ENCODE measurements around the gene RASSF6.

RASSF6 gene

GRCh38 chr4:73612032-73612431, 8.2 kb downstream of the RASSF6 start:
- Histone ChIP-seq H3K27ac (ENCODE audit: low read length) (no peak overlapping the region), H3K27me3 (ENCODE audit: control insufficient read depth in 1 of 2, insufficient read depth in 2 of 2, low read length in 2 of 2) (no peaks in the 10 kb centered on the region), H3K4me3 (ENCODE audit: low read length in 2 of 2) (no peak overlapping the region), H3K36me3 (ENCODE audit: control insufficient read depth in 2 of 2, insufficient read depth in 2 of 2, low read length in 2 of 2) (no peaks in the 10 kb centered on the region), H3K9me3 (ENCODE audit: control insufficient read depth in 2 of 2, low read length in 2 of 2) (no peaks in the 10 kb centered on the region), H3K9ac (ENCODE audit: low read length in 2 of 2) (no peak overlapping the region), H3K4me1 (ENCODE audit: control insufficient read depth, insufficient read depth, low read length) (peaks cover 5% of the 10 kb centered on the region)

- no peak overlapping the region for H3K9ac ChIP-seq (ENCODE audit: low read length in 2 of 2)
- H3K27ac ChIP-seq (ENCODE audit: low read length) = no peak overlapping the region
- no peaks in the 10 kb centered on the region for H3K9me3 ChIP-seq (ENCODE audit: control insufficient read depth in 2 of 2, low read length in 2 of 2)
- peaks cover 5% of the 10 kb centered on the region for H3K4me1 ChIP-seq (ENCODE audit: control insufficient read depth, insufficient read depth, low read length)
- H3K4me3 ChIP-seq (ENCODE audit: low read length in 2 of 2) = no peak overlapping the region
- H3K36me3 ChIP-seq (ENCODE audit: control insufficient read depth in 2 of 2, insufficient read depth in 2 of 2, low read length in 2 of 2) = no peaks in the 10 kb centered on the region
- no peaks in the 10 kb centered on the region for H3K27me3 ChIP-seq (ENCODE audit: control insufficient read depth in 1 of 2, insufficient read depth in 2 of 2, low read length in 2 of 2)
Measured at GRCh38 chr4:73609706-73610105, 10.5 kb downstream of the RASSF6 start.

- Histone ChIP-seq H3K27ac (ENCODE audit: low read length) (no peak overlapping the region), H3K9me3 (ENCODE audit: control insufficient read depth in 2 of 2, low read length in 2 of 2) (no peaks in the 10 kb centered on the region), H3K36me3 (ENCODE audit: control insufficient read depth in 2 of 2, insufficient read depth in 2 of 2, low read length in 2 of 2) (no peaks in the 10 kb centered on the region), H3K4me1 (ENCODE audit: control insufficient read depth, insufficient read depth, low read length) (peaks cover 5% of the 10 kb centered on the region), H3K27me3 (ENCODE audit: control insufficient read depth in 1 of 2, insufficient read depth in 2 of 2, low read length in 2 of 2) (no peaks in the 10 kb centered on the region), H3K9ac (ENCODE audit: low read length in 2 of 2) (no peak overlapping the region), H3K4me3 (ENCODE audit: low read length in 2 of 2) (no peak overlapping the region)
Measured at GRCh38 chr4:73608689-73609594, 11.3 kb downstream of the RASSF6 start.

GRCh38 chr4:73607375-73608033, 12.7 kb downstream of the RASSF6 start:
- Histone ChIP-seq H3K9me3 (ENCODE audit: control insufficient read depth in 2 of 2, low read length in 2 of 2) (no peaks in the 10 kb centered on the region), H3K27ac (ENCODE audit: low read length) (no peak overlapping the region), H3K9ac (ENCODE audit: low read length in 2 of 2) (no peak overlapping the region), H3K4me1 (ENCODE audit: control insufficient read depth, insufficient read depth, low read length) (peaks cover 5% of the 10 kb centered on the region), H3K36me3 (ENCODE audit: control insufficient read depth in 2 of 2, insufficient read depth in 2 of 2, low read length in 2 of 2) (no peaks in the 10 kb centered on the region), H3K27me3 (ENCODE audit: control insufficient read depth in 1 of 2, insufficient read depth in 2 of 2, low read length in 2 of 2) (no peaks in the 10 kb centered on the region), H3K4me3 (ENCODE audit: low read length in 2 of 2) (no peak overlapping the region)

- Histone ChIP-seq H3K4me1 (ENCODE audit: control insufficient read depth, insufficient read depth, low read length) (peaks cover 5% of the 10 kb centered on the region), H3K36me3 (ENCODE audit: control insufficient read depth in 2 of 2, insufficient read depth in 2 of 2, low read length in 2 of 2) (no peaks in the 10 kb centered on the region), H3K4me3 (ENCODE audit: low read length in 2 of 2) (no peak overlapping the region), H3K27me3 (ENCODE audit: control insufficient read depth in 1 of 2, insufficient read depth in 2 of 2, low read length in 2 of 2) (no peaks in the 10 kb centered on the region), H3K9ac (ENCODE audit: low read length in 2 of 2) (no peak overlapping the region), H3K9me3 (ENCODE audit: control insufficient read depth in 2 of 2, low read length in 2 of 2) (no peaks in the 10 kb centered on the region), H3K27ac (ENCODE audit: low read length) (no peak overlapping the region)
Measured at GRCh38 chr4:73606465-73606974, 13.7 kb downstream of the RASSF6 start.

- H3K9ac ChIP-seq (ENCODE audit: low read length in 2 of 2) = no peak overlapping the region
- H3K27ac ChIP-seq (ENCODE audit: low read length) = no peak overlapping the region
- no peaks in the 10 kb centered on the region for H3K27me3 ChIP-seq (ENCODE audit: control insufficient read depth in 1 of 2, insufficient read depth in 2 of 2, low read length in 2 of 2)
Measured at GRCh38 chr4:73603854-73604584, 16.2 kb downstream of the RASSF6 start.

GRCh38 chr4:73603271-73603710, 16.9 kb downstream of the RASSF6 start:
- H3K4me3 ChIP-seq (ENCODE audit: low read length in 2 of 2) = no peak overlapping the region
- H3K36me3 ChIP-seq (ENCODE audit: control insufficient read depth in 2 of 2, insufficient read depth in 2 of 2, low read length in 2 of 2) = no peaks in the 10 kb centered on the region
- no peaks in the 10 kb centered on the region for H3K9me3 ChIP-seq (ENCODE audit: control insufficient read depth in 2 of 2, low read length in 2 of 2)
- no peak overlapping the region for H3K27ac ChIP-seq (ENCODE audit: low read length)
- H3K9ac ChIP-seq (ENCODE audit: low read length in 2 of 2) = no peak overlapping the region
- H3K27me3 ChIP-seq (ENCODE audit: control insufficient read depth in 1 of 2, insufficient read depth in 2 of 2, low read length in 2 of 2) = no peaks in the 10 kb centered on the region
- no peaks in the 10 kb centered on the region for H3K4me1 ChIP-seq (ENCODE audit: control insufficient read depth, insufficient read depth, low read length)

More at GRCh38 chr4:73603854-73604584, 16.2 kb downstream of the RASSF6 start:
- Histone ChIP-seq H3K4me3 (ENCODE audit: low read length in 2 of 2) (no peak overlapping the region), H3K9me3 (ENCODE audit: control insufficient read depth in 2 of 2, low read length in 2 of 2) (no peaks in the 10 kb centered on the region), H3K36me3 (ENCODE audit: control insufficient read depth in 2 of 2, insufficient read depth in 2 of 2, low read length in 2 of 2) (no peaks in the 10 kb centered on the region), H3K4me1 (ENCODE audit: control insufficient read depth, insufficient read depth, low read length) (no peaks in the 10 kb centered on the region)

- H3K27me3 ChIP-seq (ENCODE audit: control insufficient read depth in 1 of 2, insufficient read depth in 2 of 2, low read length in 2 of 2) = no peaks in the 10 kb centered on the region
- no peaks in the 10 kb centered on the region for H3K36me3 ChIP-seq (ENCODE audit: control insufficient read depth in 2 of 2, insufficient read depth in 2 of 2, low read length in 2 of 2)
- no peaks in the 10 kb centered on the region for H3K9me3 ChIP-seq (ENCODE audit: control insufficient read depth in 2 of 2, low read length in 2 of 2)
- H3K9ac ChIP-seq (ENCODE audit: low read length in 2 of 2) = no peak overlapping the region
- H3K4me3 ChIP-seq (ENCODE audit: low read length in 2 of 2) = no peak overlapping the region
- H3K4me1 ChIP-seq (ENCODE audit: control insufficient read depth, insufficient read depth, low read length) = no peaks in the 10 kb centered on the region
- H3K27ac ChIP-seq (ENCODE audit: low read length) = no peak overlapping the region
Measured at GRCh38 chr4:73600954-73601353, 19.3 kb downstream of the RASSF6 start.

- H3K27ac ChIP-seq (ENCODE audit: low read length) = no peak overlapping the region
Measured at GRCh38 chr4:73599182-73599581, 21.1 kb downstream of the RASSF6 start.

GRCh38 chr4:73597594-73597993, 22.6 kb downstream of the RASSF6 start:
- H3K27ac ChIP-seq (ENCODE audit: low read length) = no peak overlapping the region
- H3K9ac ChIP-seq (ENCODE audit: low read length in 2 of 2) = no peak overlapping the region
- H3K27me3 ChIP-seq (ENCODE audit: control insufficient read depth in 1 of 2, insufficient read depth in 2 of 2, low read length in 2 of 2) = no peaks in the 10 kb centered on the region
- no peak overlapping the region for H3K4me3 ChIP-seq (ENCODE audit: low read length in 2 of 2)
- H3K36me3 ChIP-seq (ENCODE audit: control insufficient read depth in 2 of 2, insufficient read depth in 2 of 2, low read length in 2 of 2) = no peaks in the 10 kb centered on the region
- no peaks in the 10 kb centered on the region for H3K9me3 ChIP-seq (ENCODE audit: control insufficient read depth in 2 of 2, low read length in 2 of 2)
- H3K4me1 ChIP-seq (ENCODE audit: control insufficient read depth, insufficient read depth, low read length) = no peaks in the 10 kb centered on the region

More at GRCh38 chr4:73599182-73599581, 21.1 kb downstream of the RASSF6 start:
- no peaks in the 10 kb centered on the region for H3K4me1 ChIP-seq (ENCODE audit: control insufficient read depth, insufficient read depth, low read length)
- H3K36me3 ChIP-seq (ENCODE audit: control insufficient read depth in 2 of 2, insufficient read depth in 2 of 2, low read length in 2 of 2) = no peaks in the 10 kb centered on the region
- H3K9me3 ChIP-seq (ENCODE audit: control insufficient read depth in 2 of 2, low read length in 2 of 2) = no peaks in the 10 kb centered on the region
- H3K9ac ChIP-seq (ENCODE audit: low read length in 2 of 2) = no peak overlapping the region
- H3K4me3 ChIP-seq (ENCODE audit: low read length in 2 of 2) = no peak overlapping the region
- no peaks in the 10 kb centered on the region for H3K27me3 ChIP-seq (ENCODE audit: control insufficient read depth in 1 of 2, insufficient read depth in 2 of 2, low read length in 2 of 2)
